ENCODE data around the gene POU2F1. TPM values are rescaled to one million over a fixed set of nuclear protein-coding genes. Genes with fewer than 3 reads are reported as not detected.

POU2F1 gene
- polyA plus RNA-seq, 1 donor from 2014 or later, result 10.9 TPM

GRCh38 chr1:167297222-167298214 lies 76.8 kb downstream of the POU2F1 start:
- no peaks in the 10 kb centered on the region for H4K20me1 ChIP-seq (ENCODE audit: insufficient read depth)
- H3K27ac ChIP-seq (ENCODE audit: low read length), result no peak overlapping the region
- no peaks in the 10 kb centered on the region for H3K36me3 ChIP-seq (ENCODE audit: insufficient read depth, low read length)
- H2AFZ ChIP-seq (ENCODE audit: low read depth, low read length), result no peak overlapping the region
- TF ChIP-seq TAF1 (IDR thresholded peaks at IDR 0.05; ENCODE audit: low read depth), result no peak
- no peak for TF ChIP-seq SMC3 (conservative IDR thresholded peaks at IDR 0.05; ENCODE audit: poor library complexity)
- no peak for TF ChIP-seq EZH2 (IDR thresholded peaks at IDR 0.05; ENCODE audit: borderline replicate concordance, insufficient read depth, low read length, poor library complexity, severe bottlenecking)
- no peak for TF ChIP-seq CTCF (IDR thresholded peaks at IDR 0.05; ENCODE audit: poor library complexity, severe bottlenecking)
- no peak for TF ChIP-seq EP300 (conservative IDR thresholded peaks at IDR 0.05; ENCODE audit: poor library complexity, severe bottlenecking)
- TF ChIP-seq RAD21 (conservative IDR thresholded peaks at IDR 0.05), result no peak
- TF ChIP-seq POLR2AphosphoS5 (IDR thresholded peaks at IDR 0.05), result no peak
- TF ChIP-seq MXI1 (conservative IDR thresholded peaks at IDR 0.05; ENCODE audit: poor library complexity, severe bottlenecking), result no peak
- no peak for TF ChIP-seq REST (IDR thresholded peaks at IDR 0.05; ENCODE audit: borderline replicate concordance)
- H3K9ac ChIP-seq (ENCODE audit: low read length), result no peak overlapping the region
- no peaks in the 10 kb centered on the region for H3K9me2 ChIP-seq (ENCODE audit: insufficient read depth, low read length)
- no peak overlapping the region for H3K4me3 ChIP-seq (ENCODE audit: low read length)
- H3K27me3 ChIP-seq (ENCODE audit: insufficient read depth, low read depth, low read length), result no peaks in the 10 kb centered on the region
- H3K4me2 ChIP-seq (ENCODE audit: low read length), result no peak overlapping the region
- H3K79me2 ChIP-seq (replicated peaks; ENCODE audit: insufficient read depth, low read length), result peaks cover 33% of the 10 kb centered on the region
- no peaks in the 10 kb centered on the region for H3K9me3 ChIP-seq (ENCODE audit: low read length)
- H3F3A ChIP-seq (ENCODE audit: insufficient read depth, low read length, poor library complexity, severe bottlenecking), result no peaks in the 10 kb centered on the region

GRCh38 chr1:167298325-167298724 lies 77.6 kb downstream of the POU2F1 start:
- TF ChIP-seq CTCF (IDR thresholded peaks at IDR 0.05; ENCODE audit: poor library complexity, severe bottlenecking), result no peak
- no peak for TF ChIP-seq POLR2AphosphoS5 (IDR thresholded peaks at IDR 0.05)
- no peak for TF ChIP-seq REST (IDR thresholded peaks at IDR 0.05; ENCODE audit: borderline replicate concordance)
- no peak for TF ChIP-seq EZH2 (IDR thresholded peaks at IDR 0.05; ENCODE audit: borderline replicate concordance, insufficient read depth, low read length, poor library complexity, severe bottlenecking)
- no peak for TF ChIP-seq EP300 (conservative IDR thresholded peaks at IDR 0.05; ENCODE audit: poor library complexity, severe bottlenecking)
- TF ChIP-seq TAF1 (IDR thresholded peaks at IDR 0.05; ENCODE audit: low read depth), result no peak
- no peak for TF ChIP-seq RAD21 (conservative IDR thresholded peaks at IDR 0.05)
- no peak for TF ChIP-seq MXI1 (conservative IDR thresholded peaks at IDR 0.05; ENCODE audit: poor library complexity, severe bottlenecking)
- no peak for TF ChIP-seq SMC3 (conservative IDR thresholded peaks at IDR 0.05; ENCODE audit: poor library complexity)
- no peak overlapping the region for H3K27ac ChIP-seq (ENCODE audit: low read length)
- H3K36me3 ChIP-seq (ENCODE audit: insufficient read depth, low read length), result no peaks in the 10 kb centered on the region
- no peak overlapping the region for H2AFZ ChIP-seq (ENCODE audit: low read depth, low read length)
- H3K27me3 ChIP-seq (ENCODE audit: insufficient read depth, low read depth, low read length), result no peaks in the 10 kb centered on the region
- no peak overlapping the region for H3K4me2 ChIP-seq (ENCODE audit: low read length)
- no peak overlapping the region for H3K9ac ChIP-seq (ENCODE audit: low read length)
- no peaks in the 10 kb centered on the region for H3F3A ChIP-seq (ENCODE audit: insufficient read depth, low read length, poor library complexity, severe bottlenecking)
- H4K20me1 ChIP-seq (ENCODE audit: insufficient read depth), result no peaks in the 10 kb centered on the region
- no peak overlapping the region for H3K4me3 ChIP-seq (ENCODE audit: low read length)
- peaks cover 34% of the 10 kb centered on the region for H3K79me2 ChIP-seq (replicated peaks; ENCODE audit: insufficient read depth, low read length)
- H3K9me3 ChIP-seq (ENCODE audit: low read length), result no peaks in the 10 kb centered on the region
- H3K9me2 ChIP-seq (ENCODE audit: insufficient read depth, low read length), result no peaks in the 10 kb centered on the region
